Loucy (cell line): ENCODE results near the gene CREBL2.

ENCODE experiments used
- CTCF ChIP-seq: fragments of 200-600 bp; sonication (generic); conservative IDR thresholded peaks from 2 replicates; pipeline ENCODE4 v1.5.1; 2014; ENCODE audit warnings: mild to moderate bottlenecking, antibody characterized with exemption, low read length
- EZH2phosphoT487 ChIP-seq: fragments of 200-600 bp; IDR thresholded peaks from 2 replicates; pipeline ENCODE4 v1.6.1; 2018; ENCODE audit warnings: antibody characterized with exemption, mild to moderate bottlenecking, moderate library complexity, borderline replicate concordance

- TF ChIP-seq CTCF: no peak
- no peak for TF ChIP-seq EZH2phosphoT487
These were observed 57.3 kb downstream of the CREBL2 start for GRCh38 chr12:12669020-12669419.
